ENCODE data around the gene ACACB.

ACACB gene

DNA sequence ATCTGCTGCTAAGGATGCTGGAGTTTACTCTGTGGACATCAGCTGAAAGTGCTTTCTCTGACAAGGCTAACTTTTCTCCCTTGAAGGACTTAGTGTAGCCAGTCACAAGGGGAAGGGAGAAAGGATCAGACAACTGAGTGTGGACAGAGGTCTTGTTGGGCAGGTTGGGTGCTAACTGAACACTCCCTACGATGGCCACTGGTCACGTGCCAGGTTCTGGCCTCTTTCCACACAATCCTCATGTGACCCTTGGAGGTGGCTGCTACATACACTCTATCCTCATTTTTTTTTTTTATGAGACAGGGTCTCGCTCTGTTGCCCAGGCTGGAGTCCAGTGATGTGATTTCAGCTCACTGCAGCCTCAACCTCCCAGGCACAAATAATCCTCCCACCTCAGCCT, 153.0 kb downstream of the ACACB start:
- FAIRE-seq (no peak), DNase-seq (ENCODE audit: insufficient read length, low spot score) (no peak)
- TF ChIP-seq, protein P1, sequence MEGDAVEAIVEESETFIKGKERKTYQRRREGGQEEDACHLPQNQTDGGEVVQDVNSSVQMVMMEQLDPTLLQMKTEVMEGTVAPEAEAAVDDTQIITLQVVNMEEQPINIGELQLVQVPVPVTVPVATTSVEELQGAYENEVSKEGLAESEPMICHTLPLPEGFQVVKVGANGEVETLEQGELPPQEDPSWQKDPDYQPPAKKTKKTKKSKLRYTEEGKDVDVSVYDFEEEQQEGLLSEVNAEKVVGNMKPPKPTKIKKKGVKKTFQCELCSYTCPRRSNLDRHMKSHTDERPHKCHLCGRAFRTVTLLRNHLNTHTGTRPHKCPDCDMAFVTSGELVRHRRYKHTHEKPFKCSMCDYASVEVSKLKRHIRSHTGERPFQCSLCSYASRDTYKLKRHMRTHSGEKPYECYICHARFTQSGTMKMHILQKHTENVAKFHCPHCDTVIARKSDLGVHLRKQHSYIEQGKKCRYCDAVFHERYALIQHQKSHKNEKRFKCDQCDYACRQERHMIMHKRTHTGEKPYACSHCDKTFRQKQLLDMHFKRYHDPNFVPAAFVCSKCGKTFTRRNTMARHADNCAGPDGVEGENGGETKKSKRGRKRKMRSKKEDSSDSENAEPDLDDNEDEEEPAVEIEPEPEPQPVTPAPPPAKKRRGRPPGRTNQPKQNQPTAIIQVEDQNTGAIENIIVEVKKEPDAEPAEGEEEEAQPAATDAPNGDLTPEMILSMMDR (IDR thresholded peaks at IDR 0.05; ENCODE audit: insufficient read depth, missing control alignments), result no peak

DNA sequence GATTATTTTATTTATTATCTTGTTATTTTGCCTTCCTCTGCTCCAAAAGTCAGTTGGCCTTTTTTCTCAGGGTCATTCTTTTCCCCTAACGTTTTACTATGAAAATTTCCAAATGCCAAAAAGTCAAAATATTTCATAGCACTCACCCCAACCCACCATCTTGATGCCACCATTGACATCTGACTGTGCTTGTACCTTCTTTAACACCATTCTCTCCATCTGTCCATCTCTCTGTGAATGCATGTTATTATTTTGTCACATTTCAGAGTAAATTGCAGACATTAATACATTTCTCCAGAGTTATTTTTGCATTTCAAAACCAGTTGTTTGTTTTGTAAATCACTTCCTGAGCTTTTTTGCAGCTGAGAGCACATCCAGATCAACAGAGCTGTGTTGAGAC, 154.1 kb downstream of the ACACB start:
- TF ChIP-seq, protein P1 (IDR thresholded peaks at IDR 0.05; ENCODE audit: insufficient read depth, missing control alignments), result no peak
- DNase-seq (ENCODE audit: insufficient read length, low spot score), result no peak
- FAIRE-seq, result no peak

DNA sequence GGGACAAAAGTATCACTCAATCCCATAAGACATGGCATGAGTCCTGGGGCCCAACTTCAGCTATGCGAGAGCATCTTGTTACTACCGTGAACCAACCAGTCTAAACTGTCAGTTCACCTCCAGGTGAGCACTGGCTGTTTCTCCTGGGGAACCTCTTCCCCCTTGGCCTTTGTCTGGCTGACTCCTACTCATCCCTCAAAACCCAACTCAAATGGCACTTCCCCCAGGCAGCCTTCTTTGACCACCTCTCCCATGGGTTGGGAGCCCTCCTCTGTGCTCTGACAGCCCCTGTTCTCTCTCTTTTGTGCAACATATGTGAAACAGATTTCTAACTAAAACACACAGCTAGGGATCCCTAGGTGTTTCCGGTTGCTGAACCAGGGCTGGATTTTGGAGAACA, 155.0 kb downstream of the ACACB start:
- DNase-seq (ENCODE audit: insufficient read length, low spot score), result no peak
- TF ChIP-seq, protein P1 (IDR thresholded peaks at IDR 0.05; ENCODE audit: insufficient read depth, missing control alignments), result no peak
- no peak for FAIRE-seq

DNA sequence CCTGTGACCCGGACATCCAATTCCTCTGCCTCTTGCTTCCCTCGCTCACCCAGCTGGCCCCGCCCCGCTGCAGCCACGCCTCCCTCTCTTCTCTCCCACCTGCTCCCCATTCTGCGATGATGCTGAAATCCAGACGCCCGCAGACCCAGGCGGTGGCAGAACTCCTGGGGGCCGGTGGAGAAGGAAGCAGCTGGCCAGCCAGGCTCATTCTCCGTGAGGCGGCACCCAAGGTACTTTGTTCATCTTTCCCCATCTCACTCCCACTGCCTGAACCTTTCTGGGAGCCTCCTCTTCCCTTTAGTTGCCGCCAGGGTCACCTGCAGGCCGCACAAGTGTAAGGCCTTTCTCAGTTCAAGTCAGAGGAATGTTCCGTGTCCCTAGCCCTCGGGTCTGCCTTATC, 157.0 kb downstream of the ACACB start:
- no peak for DNase-seq (ENCODE audit: insufficient read length, low spot score)
- TF ChIP-seq, protein P1 (IDR thresholded peaks at IDR 0.05; ENCODE audit: insufficient read depth, missing control alignments), result no peak
- no peak for FAIRE-seq

DNA sequence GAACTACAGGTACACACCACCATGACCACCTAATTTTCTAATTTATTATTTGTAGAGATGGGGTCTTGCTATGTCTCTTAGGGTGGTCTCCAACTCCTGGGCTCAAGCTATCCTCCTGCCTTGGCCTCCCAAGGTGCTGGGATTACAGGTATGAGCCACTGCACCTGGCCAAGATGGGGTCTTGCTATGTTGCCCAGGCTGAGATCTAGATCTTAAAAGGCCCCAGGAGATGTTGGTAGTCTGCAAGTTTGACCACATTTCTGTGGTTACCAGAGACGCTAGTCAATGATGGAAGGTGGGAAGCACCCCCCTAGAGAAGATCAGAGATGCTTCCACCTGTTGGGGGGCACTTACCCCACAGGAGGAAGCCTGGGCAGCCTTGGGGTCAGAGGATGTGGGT, 158.0 kb downstream of the ACACB start:
- DNase-seq (ENCODE audit: insufficient read length, low spot score) (no peak), FAIRE-seq (no peak)
- TF ChIP-seq, protein P1 (IDR thresholded peaks at IDR 0.05; ENCODE audit: insufficient read depth, missing control alignments), result no peak

DNA sequence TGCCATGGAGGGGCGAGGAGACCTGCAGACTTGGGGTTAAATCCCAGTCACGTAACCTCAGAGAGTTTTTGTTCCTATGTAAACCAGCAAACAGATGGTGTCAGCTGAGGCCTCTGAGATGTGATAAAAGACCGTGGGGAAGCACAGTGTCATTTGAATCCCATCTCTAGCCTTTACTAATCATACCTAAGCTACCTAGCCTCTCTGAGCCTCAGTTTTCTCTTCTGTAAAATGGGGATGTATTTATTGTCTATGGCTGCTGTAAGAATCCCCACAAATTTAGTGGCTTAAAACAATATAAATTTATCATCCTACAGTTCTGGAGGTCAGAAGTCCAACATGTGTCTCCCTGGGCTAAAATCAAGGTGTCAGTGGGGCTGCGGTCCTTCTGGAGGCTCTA, 158.8 kb downstream of the ACACB start:
- DNase-seq (ENCODE audit: insufficient read length, low spot score) (no peak), FAIRE-seq (no peak)
- TF ChIP-seq, protein P1 (IDR thresholded peaks at IDR 0.05; ENCODE audit: insufficient read depth, missing control alignments), result no peak

DNA sequence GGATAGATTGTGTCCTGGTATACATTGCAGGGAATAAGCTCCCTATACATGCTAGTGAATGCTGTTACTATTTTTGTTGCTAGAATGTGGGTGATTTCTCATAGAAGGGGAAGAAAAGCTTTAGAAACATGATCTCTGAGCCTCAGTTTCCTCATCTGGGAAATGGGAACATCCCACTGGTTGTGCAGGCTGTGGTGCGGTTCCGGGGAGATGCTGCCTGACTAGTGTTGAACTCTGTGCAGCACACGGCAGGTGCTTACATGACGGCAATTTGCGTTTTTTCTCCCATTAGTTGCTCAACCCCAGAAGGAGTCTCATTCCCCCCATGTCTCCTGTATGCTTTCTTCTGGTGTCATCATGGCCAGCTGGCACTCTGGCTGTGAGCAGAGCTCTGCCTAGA, 159.8 kb downstream of the ACACB start:
- FAIRE-seq (no peak), DNase-seq (ENCODE audit: insufficient read length, low spot score) (no peak)
- TF ChIP-seq, protein P1 (IDR thresholded peaks at IDR 0.05; ENCODE audit: insufficient read depth, missing control alignments), result no peak
